Activated T-helper 1 cell treated with Interleukin-2 at 50 U/mL for 16 hours (primary cell): Measurements from ENCODE around the gene CD58.

ENCODE experiments used
- DNase-seq: peaks from one replicate; pipeline ENCODE4 v3.0.0-alpha.2; 2020; ENCODE audit warnings: low read depth

The CD58 gene

GRCh38 chr1:116465845-116466685 lies 104.8 kb downstream of the CD58 start:
- no peak for DNase-seq

- DNase-seq, result no peak
These were observed 105.4 kb downstream of the CD58 start for GRCh38 chr1:116465477-116465844.
